ENCODE measurements around the gene SGSM1. TPM values are rescaled to one million over a fixed set of nuclear protein-coding genes. Genes with fewer than 3 reads are reported as not detected.
"Not testable (repeated sequence)": the region's sequence is repeated elsewhere in the genome, so short reads cannot be mapped to it uniquely, and the experiment has no call there.

Gene SGSM1
- total RNA-seq, 1 donor from 2014 or later = 0.18 TPM

- ATAC-seq (no peak), DNase-seq (ENCODE audit: low spot score) (no peak)
Measured at GRCh38 chr22:24887260-24887659, 81.2 kb downstream of the SGSM1 start.

GRCh38 chr22:24893341-24894070 is 87.5 kb downstream of the SGSM1 start:
- DNase-seq (ENCODE audit: low spot score) (no peak), ATAC-seq (no peak)

- DNase-seq (ENCODE audit: low spot score) (peak; percentile 96), ATAC-seq (peak; percentile 92)
Measured at GRCh38 chr22:24894220-24894975, 88.4 kb downstream of the SGSM1 start.

- peak; percentile 75 for ATAC-seq
- DNase-seq (ENCODE audit: low spot score) = peak; percentile 78
Measured at GRCh38 chr22:24894998-24895397, 89.0 kb downstream of the SGSM1 start.

GRCh38 chr22:24901448-24901847 is 95.4 kb downstream of the SGSM1 start:
- DNase-seq (ENCODE audit: low spot score) (no peak), ATAC-seq (no peak)

GRCh38 chr22:24905909-24906308 is 99.9 kb downstream of the SGSM1 start:
- ATAC-seq = no peak
- DNase-seq (ENCODE audit: low spot score) = no peak

- not testable (repeated sequence) for ATAC-seq; DNase-seq (ENCODE audit: low spot score)
Measured at GRCh38 chr22:24907101-24907500, 101.1 kb downstream of the SGSM1 start.

GRCh38 chr22:24920029-24920428 is 114.0 kb downstream of the SGSM1 start:
- ATAC-seq (peak; percentile 61), DNase-seq (ENCODE audit: low spot score) (no peak)

- DNase-seq (ENCODE audit: low spot score) (no peak), ATAC-seq (no peak)
Measured at GRCh38 chr22:24925586-24926427, 119.8 kb downstream of the SGSM1 start.

GRCh38 chr22:24926428-24926725 is 120.4 kb downstream of the SGSM1 start:
- no peak for DNase-seq (ENCODE audit: low spot score)
- ATAC-seq = no peak

GRCh38 chr22:24926849-24927579 is 121.0 kb downstream of the SGSM1 start:
- DNase-seq (ENCODE audit: low spot score) = no peak
- ATAC-seq = no peak

GRCh38 chr22:24928322-24928721 is 122.3 kb downstream of the SGSM1 start:
- no peak for DNase-seq (ENCODE audit: low spot score)
- ATAC-seq = no peak

- ATAC-seq = no peak
- no peak for DNase-seq (ENCODE audit: low spot score)
Measured at GRCh38 chr22:24930678-24931077, 124.7 kb downstream of the SGSM1 start.

GRCh38 chr22:24935771-24936483 is 129.9 kb downstream of the SGSM1 start:
- ATAC-seq (no peak), DNase-seq (ENCODE audit: low spot score) (no peak)

- DNase-seq (ENCODE audit: low spot score) (no peak), ATAC-seq (peak; percentile 59)
Measured at GRCh38 chr22:24937114-24937513, 131.1 kb downstream of the SGSM1 start.

- DNase-seq (ENCODE audit: low spot score) (no peak), ATAC-seq (peak; percentile 94)
Measured at GRCh38 chr22:24938741-24939341, 132.8 kb downstream of the SGSM1 start.

- ATAC-seq (no peak), DNase-seq (ENCODE audit: low spot score) (no peak)
Measured at GRCh38 chr22:24942301-24942700, 136.3 kb downstream of the SGSM1 start.

GRCh38 chr22:24944217-24944937 is 138.4 kb downstream of the SGSM1 start:
- ATAC-seq (no peak), DNase-seq (ENCODE audit: low spot score) (no peak)

GRCh38 chr22:24945430-24945829 is 139.4 kb downstream of the SGSM1 start:
- ATAC-seq (no peak), DNase-seq (ENCODE audit: low spot score) (no peak)

Measured in left lobe of liver (tissue), 2 donors.